Cardiac septum (tissue), 1 donor: Measurements from ENCODE around the gene CLEC20A. TPM values are rescaled to one million over a fixed set of nuclear protein-coding genes. Genes with fewer than 3 reads are reported as not detected.

Experiments
- DNase-seq: peaks from one replicate; pipeline ENCODE4 v3.0.0-alpha.2; 2020; ENCODE audit warnings: low spot score
- intact Hi-C: fragments of 100-400 bp; cut with DNase I; formaldehyde crosslinking; loops from one replicate; pipeline ENCODE4 v1.14.0; 2022
- long read RNA-seq: library from polyadenylated mRNA; unstranded; transcript quantifications from one replicate; pipeline ENCODE4 v2.0.0, GENCODE V29; 2021
- total RNA-seq: library from RNA; stranded (reverse); fragmentation: NEBNext Ultra II Directional; extraction: Animal tissue kit (Norgen Biotek cat#: 25700); gene quantifications from one replicate; pipeline ENCODE4 v1.2.1, GENCODE V29; 2021
- donor health status: DM: no; HTN: no; CAD: no.

The CLEC20A gene
- not detected for total RNA-seq
- long read RNA-seq, partial matches to known transcripts: 0 of 2 reads
- long read RNA-seq, other reads (novel, unspliced or antisense): 2 of 2 reads

DNA sequence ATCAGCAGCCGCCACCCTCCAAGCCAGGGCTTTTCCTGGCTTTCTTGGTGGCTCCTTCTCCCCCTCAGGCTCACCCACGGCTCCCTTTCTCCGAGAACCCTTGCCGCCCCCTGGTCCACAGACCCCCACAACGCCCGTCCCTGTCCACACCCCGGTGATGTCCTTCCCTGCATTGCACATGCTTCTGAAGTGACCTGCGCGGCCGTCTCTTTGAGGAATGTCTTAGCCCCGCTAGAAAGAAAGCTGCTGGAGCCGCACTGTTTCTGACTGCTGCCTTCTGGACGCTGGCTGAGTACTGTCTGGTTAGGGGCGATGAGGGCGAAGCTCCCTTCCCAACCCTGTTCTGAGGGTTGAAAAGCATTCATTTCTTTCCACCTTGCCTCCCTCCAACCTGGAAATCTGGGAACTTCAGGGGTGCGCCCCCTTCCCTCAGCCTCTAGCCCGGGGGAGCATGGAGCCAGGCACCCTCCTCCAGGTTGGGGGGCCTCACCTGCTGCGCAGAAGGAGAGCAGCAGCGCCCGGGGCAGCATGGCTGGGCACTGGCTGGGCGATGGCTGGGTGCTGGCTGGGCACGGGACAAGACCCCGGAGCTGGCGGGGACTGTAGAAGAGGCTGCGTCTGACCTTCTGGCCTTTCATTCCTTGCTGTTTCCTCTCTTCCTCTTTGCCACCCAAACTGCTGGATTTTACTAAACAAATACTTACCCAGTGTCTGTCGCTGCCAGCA, at the start of gene CLEC20A:
Gene CLEC20A (minus strand): TSS at position 555 of the 726 bp plus-strand sequence. CDS start 25 bp downstream, at position 530.
- intact Hi-C loops: loop anchor here (5.0 kb wide), 1 partner anchor 534 kb away; no protein-coding TSS in a partner anchor
- DNase-seq: peak; percentile 35

DNA sequence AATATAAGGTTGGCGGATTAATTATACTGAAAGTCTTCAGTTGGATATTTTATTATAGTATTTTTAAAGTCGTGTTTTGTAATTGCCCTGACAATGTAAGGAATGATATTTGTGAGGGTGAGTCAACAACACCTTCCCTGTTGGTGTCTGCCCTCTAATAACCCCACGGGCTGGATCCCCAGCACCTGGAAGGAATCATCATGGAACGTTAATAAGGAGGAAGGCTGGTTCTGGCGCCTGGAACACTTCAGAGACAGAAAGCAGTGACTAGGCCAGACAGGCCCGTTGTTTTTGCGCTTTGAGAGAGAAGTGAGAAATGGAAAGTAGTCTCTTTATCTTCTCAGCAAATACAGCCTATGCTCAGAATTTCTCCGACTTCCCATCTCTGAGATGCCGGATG, 47.8 kb upstream of the CLEC20A start:
- intact Hi-C loops: loop anchor here (10.0 kb wide), 1 partner anchor 180 kb away; the partner anchor contains the start of gene RALGPS2

DNA sequence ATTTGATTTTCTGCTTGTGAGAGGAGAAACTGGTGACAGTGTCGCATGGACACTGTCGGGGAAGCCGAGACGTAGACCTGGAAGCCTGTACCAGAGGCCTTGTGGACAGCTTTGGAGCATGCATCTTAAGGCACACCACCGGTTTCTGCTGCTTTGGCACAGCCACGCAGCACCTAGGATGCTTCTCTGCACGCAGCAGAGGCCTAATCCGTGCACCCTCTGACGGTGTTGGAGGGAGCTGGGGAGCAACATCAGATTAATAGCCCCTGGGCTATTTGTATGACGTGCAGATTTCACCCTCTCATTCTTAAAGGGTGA, 46.5 kb upstream of the CLEC20A start:
- intact Hi-C loops: loop anchor here (2.0 to 10.0 kb wide), 2 partner anchors 182 to 460 kb away; partner anchors contain the start of gene RALGPS2
- DNase-seq: no peak

More for the DNA sequence above, 47.8 kb upstream of the CLEC20A start:
- DNase-seq: no peak

GRCh38 chr1:178542554-178543289, 46.0 kb upstream of the CLEC20A start:
- intact Hi-C loops: loop anchor here (1.0 to 10.0 kb wide), 3 partner anchors 182 to 460 kb away; partner anchors contain the start of gene RALGPS2
- DNase-seq: peak; percentile 94

- DNase-seq: no peak
- intact Hi-C loops: loop anchor here (1.0 to 10.0 kb wide), 3 partner anchors 183 to 461 kb away; partner anchors contain the start of gene RALGPS2
Observed at GRCh38 chr1:178541829-178542553, 45.2 kb upstream of the CLEC20A start.

DNA sequence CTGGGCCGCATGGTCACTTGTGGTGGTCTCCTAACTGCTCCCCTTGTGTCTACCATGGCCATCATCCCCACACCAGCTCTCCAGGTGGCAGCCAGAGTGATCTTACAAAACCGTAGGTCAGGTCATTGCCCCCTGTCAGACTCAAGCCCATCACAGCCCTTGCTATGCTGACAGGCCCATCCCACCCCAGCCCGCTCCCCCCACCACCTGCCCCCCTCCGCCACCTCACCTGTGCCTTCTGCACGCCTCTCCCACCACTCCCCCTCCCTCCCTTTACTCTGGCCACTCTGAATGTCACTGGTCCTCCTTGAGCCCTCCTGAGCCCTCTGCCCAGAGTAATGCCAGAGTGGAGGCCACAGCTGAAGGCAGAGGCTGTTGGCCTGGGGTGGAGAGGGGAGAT, 44.6 kb upstream of the CLEC20A start:
- no peak for DNase-seq
- intact Hi-C loops: loop anchor here (10.0 kb wide), 1 partner anchor 183 kb away; the partner anchor contains the start of gene RALGPS2

GRCh38 chr1:178540646-178541045, 43.9 kb upstream of the CLEC20A start:
- no peak for DNase-seq
- intact Hi-C loops: loop anchor here (10.0 kb wide), 1 partner anchor 184 kb away; the partner anchor contains the start of gene RALGPS2

GRCh38 chr1:178540204-178540603, 43.4 kb upstream of the CLEC20A start:
- DNase-seq: no peak
- intact Hi-C loops: loop anchor here (10.0 kb wide), 1 partner anchor 185 kb away; the partner anchor contains the start of gene RALGPS2

DNA sequence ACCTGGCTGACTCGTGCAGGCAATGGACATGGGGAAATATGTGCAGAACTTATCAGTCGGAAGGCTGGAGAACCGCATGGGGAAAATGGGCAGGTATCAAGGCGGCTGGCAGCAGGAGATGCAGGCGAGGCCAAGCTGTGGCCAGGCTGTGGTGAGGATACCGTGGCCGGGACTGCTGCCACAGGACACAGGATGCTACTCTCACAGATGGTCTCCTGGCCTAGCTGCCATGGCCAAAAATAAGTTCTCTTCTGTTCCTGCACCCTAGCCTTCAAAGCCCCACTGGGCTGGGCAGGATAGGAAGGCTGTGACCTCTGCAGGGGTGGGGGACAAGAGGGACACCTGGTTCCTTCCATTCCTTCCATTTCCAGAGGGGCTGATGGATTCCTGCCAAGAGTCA, 42.5 kb upstream of the CLEC20A start:
- intact Hi-C loops: no loop called here
- DNase-seq: no peak

DNA sequence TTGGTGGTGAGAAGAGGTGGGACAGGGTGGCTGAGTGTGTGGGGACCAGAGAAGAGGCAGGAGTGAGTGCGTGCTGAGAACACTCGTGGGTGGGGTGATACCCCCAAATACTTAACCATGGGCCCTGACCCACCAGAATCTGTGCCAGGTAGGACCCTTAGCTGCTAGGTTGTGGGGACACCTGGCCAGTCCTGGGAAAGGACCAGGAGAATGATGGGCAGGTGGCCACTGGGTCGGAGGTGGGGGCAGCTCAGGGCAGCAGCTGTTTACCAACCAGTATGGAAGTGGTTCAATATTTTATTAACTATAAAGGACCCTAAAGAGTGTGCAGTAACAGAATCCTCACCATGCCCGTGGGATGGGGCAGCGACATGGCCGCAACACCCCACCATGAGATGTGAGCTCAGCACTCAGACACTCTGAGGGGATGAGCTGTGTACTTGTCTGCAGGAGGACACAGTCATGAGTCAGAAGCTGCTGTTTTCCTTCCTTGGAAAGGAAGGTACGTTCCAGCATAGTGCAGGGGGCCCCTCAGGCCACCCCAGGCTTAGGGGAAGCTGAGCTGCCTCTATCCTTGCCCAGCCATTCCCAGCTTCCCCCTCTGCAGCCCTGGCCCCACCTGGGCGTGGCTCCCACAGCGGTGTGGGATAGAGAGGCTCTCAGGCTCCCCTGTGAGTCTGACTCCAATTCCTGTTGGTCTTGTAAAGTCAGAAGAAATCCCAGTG, 41.6 kb upstream of the CLEC20A start:
- no peak for DNase-seq
- intact Hi-C loops: no loop called here

- intact Hi-C loops: no loop called here
- no peak for DNase-seq
Observed at GRCh38 chr1:178537382-178538090, 40.8 kb upstream of the CLEC20A start.

DNA sequence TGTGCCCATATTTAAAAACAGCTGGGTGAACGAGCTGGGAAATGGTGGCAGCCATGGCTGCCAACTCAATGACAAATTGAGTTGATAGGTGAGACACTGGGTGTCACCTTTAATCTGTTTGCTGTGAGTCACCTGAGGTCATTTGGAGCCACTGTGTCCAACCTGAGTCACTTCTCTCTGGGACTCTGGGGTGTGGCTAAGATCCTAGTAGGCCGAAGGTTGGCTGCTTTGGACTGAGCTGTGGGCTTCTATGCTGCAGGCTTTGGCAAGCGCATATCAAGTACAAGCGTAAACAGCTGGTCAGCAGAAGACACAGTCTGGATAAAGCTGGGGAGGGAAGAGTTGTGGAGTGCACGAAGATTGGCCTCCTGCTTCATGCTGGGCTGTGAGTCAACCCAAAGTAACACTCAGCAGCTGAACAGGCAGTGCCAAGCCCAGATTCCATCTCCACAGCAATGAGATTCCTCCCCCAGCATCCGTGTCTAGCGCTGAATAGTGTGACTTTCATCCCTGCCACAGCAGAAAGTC, 40.1 kb upstream of the CLEC20A start:
- intact Hi-C loops: no loop called here
- DNase-seq: peak; percentile 83

DNA sequence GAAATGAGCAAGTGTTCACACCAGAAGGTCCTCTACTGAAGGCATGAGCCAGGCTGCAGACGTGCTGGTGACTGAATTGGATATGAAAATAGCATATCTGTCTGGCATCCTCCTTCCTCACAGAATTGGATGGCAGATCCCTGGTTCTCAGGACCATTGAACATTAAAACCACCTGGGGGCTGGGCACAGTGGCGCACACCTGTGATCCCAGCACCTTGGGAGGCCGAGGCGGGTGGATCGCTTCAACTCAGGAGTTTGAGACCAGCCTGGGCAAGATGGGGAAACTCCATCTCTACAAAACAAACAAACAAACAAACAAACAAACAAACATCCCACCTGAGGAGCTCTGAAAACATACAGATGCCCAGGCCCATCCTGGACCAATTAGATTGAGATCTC, 39.6 kb upstream of the CLEC20A start:
- intact Hi-C loops: no loop called here
- DNase-seq: no peak

GRCh38 chr1:178534137-178534868, 37.5 kb upstream of the CLEC20A start:
- no peak for DNase-seq
- intact Hi-C loops: no loop called here

DNA sequence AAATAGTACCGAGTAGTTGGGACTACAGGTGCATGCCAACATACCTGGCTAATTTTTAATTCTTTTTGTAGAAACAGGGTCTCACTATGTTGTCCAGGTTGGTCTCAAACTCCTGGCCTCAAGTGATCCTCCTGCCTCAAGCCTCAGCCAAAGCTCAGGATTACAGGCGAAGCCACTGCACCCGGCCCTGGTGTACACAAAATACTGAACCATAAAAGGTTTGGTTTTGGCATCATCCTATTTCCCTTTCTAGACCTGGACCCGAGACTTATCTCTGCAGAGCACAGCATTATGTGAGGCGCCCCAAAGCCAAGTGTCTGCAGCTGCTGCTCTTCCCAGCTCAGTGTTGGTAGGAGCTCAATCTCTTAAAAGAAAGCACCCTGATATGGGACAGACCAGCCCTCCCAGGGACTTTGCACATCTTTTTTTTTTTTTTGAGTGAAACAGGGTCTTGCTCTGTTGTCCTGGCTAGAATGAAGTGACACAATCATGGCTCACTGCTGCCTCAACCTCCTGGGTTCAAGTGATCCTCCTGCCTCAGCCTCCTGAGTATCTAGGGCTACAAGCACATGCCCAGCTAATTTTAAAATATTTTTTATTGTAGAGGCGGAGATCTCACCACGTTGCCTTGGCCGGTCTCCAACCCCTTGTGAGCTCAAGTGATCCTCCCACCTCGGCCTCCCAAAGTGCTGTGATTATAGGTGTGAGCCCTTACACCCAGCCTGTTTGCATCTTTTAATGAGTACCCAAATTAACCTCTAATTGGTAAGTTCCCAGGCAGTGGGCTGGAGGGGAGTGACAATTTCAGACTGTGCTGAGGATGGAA, 36.6 kb upstream of the CLEC20A start:
- DNase-seq: no peak
- intact Hi-C loops: no loop called here

DNA sequence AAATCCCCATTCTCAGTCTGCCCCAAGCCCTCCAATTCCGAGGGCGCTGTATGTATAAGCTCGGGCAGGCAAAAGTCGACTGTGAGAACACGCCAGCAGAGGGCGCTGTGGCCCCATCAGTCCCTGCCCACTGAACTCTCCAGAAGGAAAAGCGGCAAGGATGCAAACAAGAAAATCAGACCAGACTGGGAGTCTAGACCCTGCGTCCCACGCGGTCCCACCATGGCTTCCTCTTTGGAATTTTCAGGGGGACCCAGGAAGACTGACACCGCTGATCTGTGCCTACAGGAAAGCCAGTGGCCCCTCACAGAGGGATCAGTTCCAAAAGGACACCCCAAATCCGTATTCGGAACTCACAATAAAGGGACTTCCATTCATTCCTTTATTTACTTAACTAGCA, 35.6 kb upstream of the CLEC20A start:
- intact Hi-C loops: no loop called here
- peak; percentile 90 for DNase-seq

DNA sequence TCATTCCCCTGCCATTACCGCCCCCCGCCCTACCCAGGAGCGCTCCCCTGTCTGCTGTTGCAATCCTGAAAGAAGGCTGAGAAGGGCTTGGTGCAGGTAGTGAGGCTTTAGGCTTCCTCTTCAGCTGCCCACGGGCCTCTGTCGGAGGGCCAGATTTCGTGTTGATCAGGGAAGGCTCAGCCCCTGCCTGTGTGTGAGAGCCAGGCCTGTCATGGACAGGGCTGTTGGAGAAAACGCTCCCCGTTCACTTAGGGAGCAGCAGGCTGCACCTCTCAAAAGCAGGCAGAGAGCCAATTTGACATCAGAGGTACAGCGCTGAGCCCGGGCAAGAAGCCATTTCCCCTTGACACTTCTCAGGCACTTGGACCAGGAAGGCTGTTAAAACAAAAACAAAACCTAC, 35.1 kb upstream of the CLEC20A start:
- intact Hi-C loops: no loop called here
- DNase-seq: no peak
